Peyer's patch (tissue), 4 donors: ENCODE results near the gene KRT85.
"Not testable (repeated sequence)": the region's sequence is repeated elsewhere in the genome, so short reads cannot be mapped to it uniquely, and the experiment has no call there.

Experiments
- CTCF ChIP-seq, 6 experiments: fragments of 450-650 bp in 4 of 6; fragments of 200-600 bp in 2 of 6; sonication (generic) in 1 of 6; IDR thresholded peaks; one replicate each; pipeline ENCODE4 v1.5.1; 2017 to 2019; ENCODE audit warnings: antibody characterized with exemption in 6 of 6, mild to moderate bottlenecking in 3 of 6, moderate library complexity in 1 of 6
- POLR2A ChIP-seq, 2 donors: fragments of 450-650 bp; IDR thresholded peaks; one replicate each; pipeline ENCODE4 v1.5.1; 2017; ENCODE audit warnings: antibody characterized with exemption in 2 of 2, mild to moderate bottlenecking in 2 of 2, moderate library complexity in 2 of 2

DNA sequence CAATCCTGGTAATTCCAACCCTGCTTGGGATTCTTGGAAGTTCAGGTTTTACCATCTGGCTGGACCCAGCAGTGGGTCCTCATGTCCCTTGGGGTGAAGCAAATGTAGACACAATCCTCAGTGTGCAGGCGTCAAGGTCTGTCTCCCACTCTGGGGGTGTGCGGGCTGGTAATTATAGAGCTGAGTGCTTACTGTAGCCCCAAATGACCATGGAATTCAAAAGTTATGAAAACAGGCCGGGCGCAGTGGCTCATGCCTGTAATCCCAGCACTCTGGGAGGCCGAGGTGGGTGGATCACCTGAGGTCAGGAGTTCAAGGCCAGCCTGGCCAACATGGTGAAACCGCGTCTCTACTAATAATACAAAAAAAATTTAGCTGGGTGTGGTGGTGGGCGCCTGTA lies 22.2 kb downstream of the KRT85 start:
- not testable (repeated sequence) for TF ChIP-seq CTCF, POLR2A (IDR thresholded peaks at IDR 0.05)
